A673 (cell line): ENCODE data around the gene SLIT1. TPM values are rescaled to one million over a fixed set of nuclear protein-coding genes. Genes with fewer than 3 reads are reported as not detected.

ENCODE experiments used
- BruUV-seq: library from RNA; stranded (reverse); fragments of 400-500 nt; replicated peaks from 2 replicates; lab custom pipeline; 2021; lab: Mats Ljungman, UMichigan
- CTCF ChIA-PET: fragments of 300-600 bp; sonication (Branson Sonifier 250); formaldehyde crosslinking; loops from one replicate; lab custom pipeline; 2022; ENCODE audit warnings: antibody characterized with exemption; lab: Charles Lee
- POLR2A ChIA-PET: fragments of 300-600 bp; sonication (Branson Sonifier 250); formaldehyde crosslinking; loops from one replicate; lab custom pipeline; 2022; ENCODE audit warnings: antibody characterized with exemption; ENCODE audit not compliant: low non-redundant PET; lab: Charles Lee
- DNase-seq: peaks from one replicate; pipeline ENCODE4 v3.0.0-alpha.2; 2015; ENCODE audit warnings: low spot score
- H3K27ac ChIP-seq: fragments of 200-600 bp; sonication (generic); 2 replicates; pipeline ENCODE4 v1.5.1; 2016; ENCODE audit warnings: mixed run types, low read depth, mild to moderate bottlenecking, mixed read lengths, antibody characterized with exemption, low read length; ENCODE audit not compliant: poor library complexity, severe bottlenecking
- H3K27me3 ChIP-seq: fragments of 200-600 bp; sonication (generic); replicated peaks from 2 replicates; pipeline ENCODE4 v1.6.1; 2017; ENCODE audit warnings: mixed run types, low read depth, mild to moderate bottlenecking, mixed read lengths, antibody characterized with exemption, low read length; ENCODE audit not compliant: insufficient read depth, poor library complexity
- H3K36me3 ChIP-seq: fragments of 200-600 bp; sonication (generic); 2 replicates; pipeline ENCODE4 v1.6.1; 2016; ENCODE audit warnings: mixed run types, mild to moderate bottlenecking, mixed read lengths, antibody characterized with exemption, low read length; ENCODE audit not compliant: insufficient read depth, poor library complexity, severe bottlenecking
- H3K4me1 ChIP-seq: fragments of 200-600 bp; sonication (generic); 2 replicates; pipeline ENCODE4 v1.6.1; 2017; ENCODE audit warnings: mixed run types, mild to moderate bottlenecking, mixed read lengths, antibody characterized with exemption, low read length; ENCODE audit not compliant: insufficient read depth, poor library complexity, severe bottlenecking
- H3K4me3 ChIP-seq: fragments of 200-600 bp; sonication (generic); 2 replicates; pipeline ENCODE4 v1.5.1; 2016; ENCODE audit warnings: low read depth, mixed run types, mild to moderate bottlenecking, mixed read lengths, low read length; ENCODE audit not compliant: poor library complexity, severe bottlenecking
- H3K9me3 ChIP-seq: fragments of 200-600 bp; sonication (generic); 2 replicates; pipeline ENCODE4 v1.6.1; 2016; ENCODE audit warnings: mixed run types, low read depth, mild to moderate bottlenecking, mixed read lengths, antibody characterized with exemption, low read length; ENCODE audit not compliant: poor library complexity, severe bottlenecking
- CTCF ChIP-seq: fragments of 300-800, 200-600 bp; sonication (generic); conservative IDR thresholded peaks from 2 replicates; pipeline ENCODE4 v1.5.1; 2017; ENCODE audit warnings: low read depth, mild to moderate bottlenecking, antibody characterized with exemption, low read length, moderate library complexity, mixed read lengths
- EZH2 ChIP-seq: fragments of 200-600 bp; sonication (generic); IDR thresholded peaks from 2 replicates; pipeline ENCODE4 v1.6.1; 2017; ENCODE audit warnings: borderline replicate concordance, low read depth, mild to moderate bottlenecking, mixed read lengths, antibody characterized with exemption, low read length; ENCODE audit not compliant: poor library complexity, severe bottlenecking
- intact Hi-C: fragments of 100-400 bp; cut with micrococcal nuclease; formaldehyde crosslinking; loops from one replicate; pipeline ENCODE4 v1.10.0; 2022; ENCODE audit not compliant: unreplicated experiment
- total RNA-seq: library from RNA; stranded (reverse); gene quantifications from 2 replicates; pipeline ENCODE4 v1.2.3, GENCODE V29; 2021

The SLIT1 gene
- total RNA-seq, 1 experiment from 2014 or later: 0.43 TPM

DNA sequence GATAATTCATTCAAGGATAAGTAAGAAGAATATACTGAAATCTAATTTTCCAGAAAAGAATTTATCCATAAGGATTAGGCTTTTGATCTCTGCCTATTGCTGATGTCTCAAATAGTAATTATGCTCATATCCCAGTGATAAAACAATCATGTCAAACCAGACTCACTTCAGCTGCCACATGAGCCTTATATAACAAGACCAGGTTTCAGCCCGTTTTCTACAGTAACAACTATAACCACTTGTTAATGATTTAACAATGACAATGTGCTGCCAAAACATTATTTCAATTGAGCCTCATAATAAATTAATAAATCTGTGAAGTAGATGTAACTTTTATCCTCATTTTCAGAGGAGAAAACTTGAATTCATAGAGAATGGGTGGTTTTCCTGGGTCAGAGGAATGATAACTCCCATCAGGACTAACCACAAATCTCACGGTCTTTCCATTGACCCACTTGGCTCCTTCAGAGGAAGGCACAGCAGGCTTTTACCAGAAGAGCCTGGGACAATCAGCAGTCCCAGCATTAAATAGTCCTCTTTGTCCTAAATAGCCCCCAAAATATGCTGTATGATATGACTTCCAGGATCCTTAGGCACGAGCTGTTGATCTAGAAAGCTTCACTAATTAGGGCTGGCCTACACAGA lies 42.5 kb upstream of the SLIT1 start:
- CTCF ChIA-PET: no interaction called here
- POLR2A ChIA-PET: no interaction called here
- Histone ChIP-seq H3K27ac (no peak overlapping the region), H3K9me3 (no peaks in the 10 kb centered on the region), H3K36me3 (peaks cover 69% of the 10 kb centered on the region), H3K27me3 (no peaks in the 10 kb centered on the region), H3K4me3 (no peak overlapping the region), H3K4me1 (no peaks in the 10 kb centered on the region)
- TF ChIP-seq EZH2: no peak
- TF ChIP-seq CTCF: no peak
- intact Hi-C loops: no loop called here
- BruUV-seq: no TSS peak
- no peak for DNase-seq

DNA sequence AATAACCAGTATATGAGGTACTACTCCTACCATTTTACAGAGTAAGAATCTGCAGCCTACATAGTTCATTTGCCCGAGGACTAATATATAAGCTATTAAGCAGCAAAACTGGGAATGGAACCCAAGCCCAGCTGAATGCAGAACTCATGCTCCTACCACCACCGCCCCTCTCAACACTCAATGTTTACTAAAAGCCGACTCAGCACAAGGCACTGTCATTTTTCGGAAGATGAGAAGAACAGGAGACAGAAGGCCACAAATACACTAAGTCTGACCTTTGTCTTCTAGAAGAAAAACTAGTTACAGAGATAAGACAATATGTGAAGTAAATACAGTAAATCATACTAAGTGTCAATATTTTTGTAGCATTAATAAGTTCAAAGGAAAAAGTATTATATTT lies 40.6 kb upstream of the SLIT1 start:
- ChIA-PET POLR2A (no interaction called here), CTCF (no interaction called here)
- H3K27ac ChIP-seq: no peak overlapping the region
- DNase-seq: no peak
- peaks cover 66% of the 10 kb centered on the region for H3K36me3 ChIP-seq
- H3K27me3 ChIP-seq: no peaks in the 10 kb centered on the region
- H3K4me1 ChIP-seq: no peaks in the 10 kb centered on the region
- no TSS peak for BruUV-seq
- no peak for TF ChIP-seq CTCF
- TF ChIP-seq EZH2: no peak
- H3K9me3 ChIP-seq: no peaks in the 10 kb centered on the region
- intact Hi-C loops: no loop called here
- no peak overlapping the region for H3K4me3 ChIP-seq

GRCh38 chr10:97224483-97225435 lies 39.0 kb upstream of the SLIT1 start:
- no peak overlapping the region for H3K27ac ChIP-seq
- no peaks in the 10 kb centered on the region for H3K9me3 ChIP-seq
- no peak for DNase-seq
- ChIA-PET CTCF (no interaction called here), POLR2A (no interaction called here)
- no TSS peak for BruUV-seq
- intact Hi-C loops: no loop called here
- H3K36me3 ChIP-seq: peaks cover 55% of the 10 kb centered on the region
- H3K27me3 ChIP-seq: no peaks in the 10 kb centered on the region
- H3K4me1 ChIP-seq: no peaks in the 10 kb centered on the region
- H3K4me3 ChIP-seq: no peak overlapping the region
- TF ChIP-seq EZH2 (no peak), CTCF (no peak)
